ENCODE measurements around the gene ERGIC1. TPM values are rescaled to one million over a fixed set of nuclear protein-coding genes. Genes with fewer than 3 reads are reported as not detected.
"Not testable (repeated sequence)": the region's sequence is repeated elsewhere in the genome, so short reads cannot be mapped to it uniquely, and the experiment has no call there.

Gene ERGIC1
- total RNA-seq, 1 donor from 2014 or later: 76.9 TPM

DNA sequence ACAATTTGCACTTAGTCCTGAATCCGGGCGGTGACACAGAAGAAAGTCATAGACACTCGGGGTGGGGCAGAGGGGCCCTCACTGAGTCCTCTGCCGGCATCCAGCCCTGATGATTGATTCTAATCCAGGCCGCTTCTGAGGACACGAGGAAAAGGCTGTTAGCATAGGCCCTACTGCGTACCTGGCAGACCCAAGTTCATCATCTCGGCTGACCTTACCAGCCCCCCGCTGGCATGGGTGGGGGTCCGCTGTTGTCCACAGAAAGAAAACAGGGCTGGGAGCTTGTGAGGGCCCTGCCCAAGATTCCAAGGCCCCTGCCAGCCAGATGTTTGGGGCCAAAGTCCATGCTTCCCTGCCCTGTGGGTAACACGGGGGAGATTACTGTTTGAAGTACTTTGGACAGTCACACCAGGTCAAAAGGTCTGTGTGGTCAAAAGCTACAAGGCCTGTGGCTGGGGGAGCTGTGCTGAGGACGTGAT is 24.5 kb downstream of the ERGIC1 start:
- intact Hi-C loops (cut with DNase I): loop anchor here (1.0 to 5.0 kb wide), 2 partner anchors 86 to 141 kb away; no protein-coding TSS in a partner anchor
- no peak for DNase-seq (ENCODE audit: low spot score)

DNA sequence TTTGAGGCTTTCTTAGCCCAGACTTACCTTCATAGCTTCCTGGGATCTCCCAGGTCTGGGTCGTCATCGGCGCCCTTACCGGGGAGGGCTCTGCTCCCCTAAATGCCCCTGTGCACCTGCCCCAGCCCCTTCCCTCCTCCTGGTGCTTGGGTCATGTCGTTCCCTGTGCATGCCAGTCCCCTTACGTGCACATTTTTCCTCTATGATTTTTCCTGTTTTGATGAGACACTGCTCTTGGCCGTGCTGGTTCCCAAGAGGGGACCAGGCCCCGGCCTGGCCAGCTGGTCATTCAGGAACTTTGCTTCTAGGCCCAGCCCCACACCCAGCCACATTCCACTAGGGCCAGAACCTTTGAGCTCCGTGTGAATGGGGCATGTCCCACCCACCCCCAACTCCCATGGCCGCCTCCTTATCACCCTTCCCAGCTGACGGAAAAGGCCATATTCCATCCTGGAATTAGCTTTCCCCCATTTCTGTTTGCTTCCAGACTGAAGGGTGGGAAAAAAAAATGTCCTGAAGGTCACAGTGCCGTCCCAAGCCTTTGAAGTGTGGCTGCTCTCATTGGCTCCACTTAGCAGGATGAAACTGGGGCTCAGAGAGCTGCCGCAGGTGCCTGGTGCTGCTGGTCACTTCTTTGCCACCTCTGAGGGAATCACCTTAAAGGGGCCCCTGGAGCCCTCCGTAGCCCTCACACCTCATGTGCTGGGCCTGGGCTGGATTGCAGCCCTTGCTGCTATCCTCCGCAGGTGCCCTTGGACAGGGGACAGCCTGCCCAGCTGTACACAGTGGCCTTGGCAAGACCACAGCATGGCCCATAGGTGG is 25.1 kb downstream of the ERGIC1 start:
- peak; percentile 82 for DNase-seq (ENCODE audit: low spot score)
- intact Hi-C loops (cut with DNase I): loop anchor here (1.0 to 5.0 kb wide), 2 partner anchors 87 to 142 kb away; no protein-coding TSS in a partner anchor

DNA sequence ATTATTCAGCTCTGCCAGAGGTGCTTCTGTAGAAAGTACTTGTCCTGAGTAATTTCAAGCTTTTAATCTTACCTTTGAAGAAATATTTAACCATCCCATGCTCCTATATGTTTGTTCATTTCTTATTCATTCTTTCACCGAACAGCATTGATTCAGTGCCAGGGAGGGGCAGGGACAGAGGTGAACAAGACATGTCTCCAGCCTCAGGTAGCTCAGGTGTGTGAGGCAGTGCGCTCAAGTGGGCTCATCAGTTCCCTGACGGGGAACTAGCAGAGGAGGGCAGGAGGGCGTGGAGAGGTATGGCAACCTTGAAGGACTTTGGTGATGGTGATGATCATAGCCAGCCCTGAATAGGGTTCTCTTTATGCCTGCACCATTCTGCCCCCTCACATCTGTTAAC is 25.9 kb downstream of the ERGIC1 start:
- intact Hi-C loops (cut with DNase I): loop anchor here (5.0 kb wide), 1 partner anchor 143 kb away; no protein-coding TSS in a partner anchor
- no peak for DNase-seq (ENCODE audit: low spot score)

DNA sequence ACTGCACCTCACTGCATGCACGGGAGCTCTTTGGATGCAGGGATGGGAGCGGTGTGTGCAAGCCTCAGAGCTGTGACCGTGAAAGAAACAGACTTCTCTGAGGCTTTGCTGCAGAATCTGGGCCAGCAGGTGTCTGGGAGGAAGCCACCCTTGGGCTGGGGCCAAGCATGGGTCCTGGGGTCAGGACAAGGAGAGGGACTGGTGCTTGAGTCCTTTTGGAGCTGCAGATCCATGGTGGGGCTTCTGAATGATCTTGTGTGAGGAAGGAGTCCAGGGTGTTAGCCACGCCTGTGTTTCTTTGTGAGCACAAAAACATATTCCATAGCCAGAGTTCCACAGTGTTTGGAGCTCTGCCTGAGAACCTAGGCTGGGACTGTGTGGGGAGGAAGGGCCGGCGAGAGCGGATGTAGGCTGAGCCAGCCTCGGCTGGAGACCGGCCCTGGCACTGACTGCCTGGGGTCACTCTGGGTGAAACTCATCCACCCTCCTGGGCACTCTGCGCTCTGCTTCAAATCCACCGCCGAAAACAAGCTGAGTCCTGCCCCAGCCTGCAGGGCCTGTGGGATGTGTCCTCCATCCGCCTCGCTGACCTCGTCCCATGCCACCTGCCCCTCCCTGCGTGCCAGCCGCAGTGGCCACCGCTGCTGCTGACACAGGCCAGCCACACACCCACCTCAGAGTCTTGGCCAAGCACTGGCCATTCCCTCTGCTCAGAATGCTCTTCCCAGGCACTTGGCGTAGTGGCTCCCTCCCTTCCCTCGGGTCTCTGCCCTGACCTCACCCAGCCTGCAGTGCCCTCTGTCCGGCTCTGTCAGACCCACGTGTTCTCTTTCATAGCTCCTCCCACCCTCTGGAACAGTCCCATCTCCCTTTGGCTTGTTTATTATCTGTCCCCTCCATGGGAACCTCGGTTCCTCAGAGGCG is 26.7 kb downstream of the ERGIC1 start:
- peak; percentile 91 for DNase-seq (ENCODE audit: low spot score)
- intact Hi-C loops (cut with DNase I): no loop called here

DNA sequence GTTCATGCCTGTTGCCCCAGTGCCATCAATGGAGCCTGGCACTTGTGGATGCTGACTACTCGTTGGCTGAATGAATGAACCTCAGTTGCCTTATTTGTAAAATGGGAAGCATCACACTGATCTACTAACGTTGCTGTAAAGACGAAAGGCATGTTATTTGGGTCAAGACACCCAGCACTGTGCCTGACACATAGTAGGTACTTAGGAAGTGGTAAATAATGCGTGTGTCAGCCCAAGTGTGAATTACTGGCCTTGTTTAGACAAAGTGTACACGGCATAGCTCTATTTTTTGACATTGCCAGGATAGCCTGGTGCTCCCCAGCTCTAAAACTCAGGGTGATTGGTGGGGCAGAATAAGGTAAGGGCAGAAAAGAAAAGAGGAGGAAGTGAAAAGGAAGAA is 27.4 kb downstream of the ERGIC1 start:
- no peak for DNase-seq (ENCODE audit: low spot score)
- intact Hi-C loops (cut with DNase I): no loop called here

DNA sequence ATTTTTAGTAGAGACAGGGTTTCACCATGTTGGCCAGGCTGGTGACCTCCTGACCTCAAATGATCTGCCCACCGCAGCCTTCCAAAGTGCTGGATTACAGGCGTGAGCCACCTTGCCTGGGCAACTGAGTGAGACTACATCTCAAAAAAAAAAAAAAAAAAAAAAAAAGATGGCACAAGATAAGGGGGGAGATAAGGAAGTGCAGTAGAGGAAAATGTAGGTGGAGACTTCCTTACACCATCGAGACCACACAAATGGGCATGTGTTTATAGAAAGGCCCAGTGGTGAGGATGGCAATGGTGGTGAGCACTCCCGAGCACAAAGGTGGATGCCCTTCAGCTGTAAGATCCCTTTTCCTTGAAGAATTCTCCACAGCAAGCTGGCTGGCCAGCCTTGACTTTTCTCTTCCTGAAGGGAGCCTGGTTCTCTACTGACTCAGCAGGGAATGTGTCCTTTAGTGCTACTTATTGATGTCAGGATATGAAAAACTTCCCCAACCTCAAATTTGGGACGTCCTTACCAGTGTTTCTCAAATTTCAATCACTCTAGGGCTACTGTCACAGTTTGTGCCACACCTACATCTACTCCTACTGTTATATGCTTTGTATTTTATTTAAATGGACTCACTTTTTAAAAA is 28.2 kb downstream of the ERGIC1 start:
- DNase-seq (ENCODE audit: low spot score): no peak
- intact Hi-C loops (cut with DNase I): no loop called here

DNA sequence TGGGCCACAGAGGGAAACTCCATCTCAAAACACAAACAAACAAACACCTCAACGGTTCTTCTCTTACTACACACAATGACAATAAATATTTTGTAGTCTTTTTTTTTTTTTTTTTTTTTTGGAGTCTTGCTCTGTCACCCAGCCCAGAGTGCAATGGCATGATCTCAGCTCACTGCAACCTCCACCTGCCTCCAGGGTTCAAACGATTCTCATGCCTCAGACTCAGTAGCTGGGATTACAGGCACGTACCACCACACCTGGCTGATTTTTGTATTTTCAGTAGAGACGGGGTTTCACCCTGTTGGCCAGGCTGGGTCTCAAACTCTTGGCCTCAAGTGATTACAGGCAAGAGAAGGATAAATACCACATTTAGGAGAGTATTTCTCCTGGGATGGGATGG is 30.1 kb downstream of the ERGIC1 start:
- intact Hi-C loops (cut with DNase I); DNase-seq (ENCODE audit: low spot score): not testable (repeated sequence)

DNA sequence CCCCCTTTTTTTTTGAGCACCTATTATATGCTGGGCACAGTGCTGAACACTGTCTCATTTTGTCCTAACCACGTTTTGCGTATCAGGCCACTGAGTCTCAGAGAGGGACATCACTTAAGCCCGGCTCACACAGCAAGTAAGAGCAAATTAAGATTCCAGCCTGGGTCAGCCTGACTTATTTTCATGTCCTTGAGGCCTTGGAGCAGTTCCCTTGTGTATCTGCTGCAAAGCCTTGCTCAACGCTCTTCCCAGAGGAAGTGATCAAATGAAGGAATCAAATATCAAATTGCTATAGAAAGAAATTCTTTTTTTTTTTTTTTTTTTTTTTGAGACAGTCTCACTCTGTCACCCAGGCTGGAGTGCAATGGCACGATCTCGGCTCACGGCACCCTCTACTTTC is 30.7 kb downstream of the ERGIC1 start:
- no peak for DNase-seq (ENCODE audit: low spot score)
- intact Hi-C loops (cut with DNase I): loop anchor here (5.0 kb wide), 1 partner anchor 38 kb away; no protein-coding TSS in a partner anchor

DNA sequence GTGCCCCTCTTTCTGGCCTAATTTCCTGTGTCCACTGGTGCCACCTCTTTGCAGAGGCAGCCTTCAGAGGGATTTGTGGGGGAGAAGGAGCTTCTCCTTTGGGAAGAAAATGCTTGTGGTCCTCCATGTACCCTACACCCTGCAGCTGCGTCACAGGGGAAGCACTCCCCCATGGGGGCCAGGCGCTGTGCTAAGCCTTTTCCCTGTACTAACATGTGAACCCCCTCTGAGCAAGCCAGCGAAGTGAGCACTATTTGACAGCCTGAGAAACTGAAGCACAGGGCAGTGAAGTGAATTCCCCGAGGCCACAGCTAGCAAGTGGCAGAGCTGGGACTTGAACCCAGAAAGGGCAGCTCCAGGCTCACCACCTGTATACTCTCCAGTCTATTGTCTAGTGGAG is 32.3 kb downstream of the ERGIC1 start:
- intact Hi-C loops (cut with DNase I): loop anchor here (5.0 kb wide), 1 partner anchor 36 kb away; no protein-coding TSS in a partner anchor
- DNase-seq (ENCODE audit: low spot score): no peak

DNA sequence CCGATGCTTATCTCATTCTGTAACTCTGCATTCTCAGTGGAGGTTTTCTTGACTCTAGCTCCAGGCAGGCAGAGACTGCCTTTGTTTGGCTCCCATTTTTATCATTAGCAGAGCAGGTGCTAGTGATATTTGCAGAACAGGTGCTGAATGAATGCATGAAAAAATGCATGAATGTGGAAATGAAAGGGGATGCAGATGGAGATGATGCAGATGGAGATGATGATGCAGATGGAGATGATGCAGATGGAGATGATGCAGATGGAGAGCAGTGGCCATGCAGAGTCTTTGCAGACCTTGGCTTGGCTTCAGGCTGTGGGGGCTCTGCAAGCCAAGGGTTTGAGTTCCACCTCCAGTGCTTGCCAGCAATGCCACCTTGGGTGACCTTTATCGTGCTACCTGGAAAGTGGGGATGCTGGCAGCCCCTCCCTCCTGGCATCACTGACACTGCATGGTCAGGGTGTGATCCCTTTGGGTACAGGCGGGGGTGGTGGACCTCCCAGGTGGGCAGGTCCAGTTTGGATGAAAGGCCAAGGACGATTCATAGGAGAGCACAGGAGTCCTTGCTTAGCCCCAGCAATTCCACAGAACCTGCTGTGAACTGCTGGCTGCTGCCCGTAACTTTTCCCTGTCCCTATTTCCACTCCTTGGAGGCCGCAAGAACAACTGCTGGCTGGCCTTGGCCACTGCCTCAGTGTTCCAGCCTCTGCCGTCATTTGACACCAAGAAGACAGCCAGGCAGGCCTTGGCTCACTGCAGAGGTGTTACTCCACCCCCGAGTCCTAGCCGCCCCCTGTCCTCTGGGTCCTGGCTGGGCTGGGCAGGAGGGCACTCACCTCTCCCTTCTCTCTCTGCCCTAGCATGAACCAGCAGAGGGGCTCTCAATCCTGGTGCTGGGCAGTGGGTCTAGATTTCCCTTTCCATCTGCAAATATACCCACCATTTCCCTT is 33.0 kb downstream of the ERGIC1 start:
- DNase-seq (ENCODE audit: low spot score): no peak
- intact Hi-C loops (cut with DNase I): loop anchor here (5.0 kb wide), 1 partner anchor 35 kb away; no protein-coding TSS in a partner anchor

DNA sequence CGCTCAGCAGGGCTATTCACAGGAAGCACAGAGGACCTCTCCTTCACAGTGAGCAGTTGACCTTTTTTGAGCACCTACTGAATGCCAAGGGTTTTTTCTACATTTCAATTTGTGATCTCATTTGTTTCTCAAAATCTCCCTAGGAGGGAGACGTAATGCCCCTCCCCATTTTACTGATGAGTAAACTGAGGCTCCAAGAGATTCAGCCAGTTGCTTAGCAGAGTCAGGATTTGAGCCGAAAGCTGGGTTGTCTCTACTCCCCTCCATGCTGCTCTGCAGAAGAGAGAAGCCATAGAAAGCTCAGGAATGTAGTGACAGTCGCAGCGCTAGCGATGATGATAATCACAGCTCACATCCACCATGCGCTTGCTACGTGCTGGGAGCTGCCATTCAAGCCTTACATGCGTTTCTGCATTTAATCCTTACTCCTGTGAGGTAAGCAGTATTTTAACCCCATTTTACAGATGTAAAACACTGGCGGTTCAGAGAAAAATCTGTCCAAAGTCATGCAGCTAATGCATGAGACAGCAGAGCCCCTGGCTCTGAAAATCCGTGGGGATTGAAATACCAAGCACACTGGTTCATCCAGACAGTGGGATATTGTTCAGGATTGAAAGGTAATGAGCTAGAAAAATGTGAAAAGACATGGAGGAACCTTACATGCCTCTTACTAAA is 33.8 kb downstream of the ERGIC1 start:
- intact Hi-C loops (cut with DNase I): loop anchor here (5.0 kb wide), 1 partner anchor 34 kb away; no protein-coding TSS in a partner anchor
- no peak for DNase-seq (ENCODE audit: low spot score)

DNA sequence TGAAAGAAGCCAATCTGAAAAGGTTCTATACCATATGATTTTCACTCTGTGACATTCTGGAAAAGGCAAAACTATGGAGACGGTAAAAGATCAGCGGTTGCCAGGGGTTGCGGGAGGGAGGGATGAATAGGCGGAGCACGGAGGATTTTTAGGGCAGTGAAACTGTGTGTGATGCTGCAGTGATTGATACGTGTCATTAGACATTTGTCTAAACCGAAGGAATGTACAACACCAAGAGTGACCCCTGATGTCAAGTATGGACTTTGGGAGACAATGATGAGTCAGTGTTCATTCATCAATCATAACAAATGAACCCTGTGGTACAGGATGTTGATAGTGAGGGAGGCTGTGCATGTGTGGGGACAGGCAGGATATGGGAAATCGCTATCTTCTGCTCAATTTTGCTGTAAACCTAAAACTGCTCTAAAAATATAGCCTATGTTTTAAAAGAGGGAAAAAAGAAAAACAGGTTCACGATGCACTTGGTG is 34.4 kb downstream of the ERGIC1 start:
- DNase-seq (ENCODE audit: low spot score): no peak
- intact Hi-C loops (cut with DNase I): loop anchor here (5.0 kb wide), 1 partner anchor 34 kb away; no protein-coding TSS in a partner anchor

DNA sequence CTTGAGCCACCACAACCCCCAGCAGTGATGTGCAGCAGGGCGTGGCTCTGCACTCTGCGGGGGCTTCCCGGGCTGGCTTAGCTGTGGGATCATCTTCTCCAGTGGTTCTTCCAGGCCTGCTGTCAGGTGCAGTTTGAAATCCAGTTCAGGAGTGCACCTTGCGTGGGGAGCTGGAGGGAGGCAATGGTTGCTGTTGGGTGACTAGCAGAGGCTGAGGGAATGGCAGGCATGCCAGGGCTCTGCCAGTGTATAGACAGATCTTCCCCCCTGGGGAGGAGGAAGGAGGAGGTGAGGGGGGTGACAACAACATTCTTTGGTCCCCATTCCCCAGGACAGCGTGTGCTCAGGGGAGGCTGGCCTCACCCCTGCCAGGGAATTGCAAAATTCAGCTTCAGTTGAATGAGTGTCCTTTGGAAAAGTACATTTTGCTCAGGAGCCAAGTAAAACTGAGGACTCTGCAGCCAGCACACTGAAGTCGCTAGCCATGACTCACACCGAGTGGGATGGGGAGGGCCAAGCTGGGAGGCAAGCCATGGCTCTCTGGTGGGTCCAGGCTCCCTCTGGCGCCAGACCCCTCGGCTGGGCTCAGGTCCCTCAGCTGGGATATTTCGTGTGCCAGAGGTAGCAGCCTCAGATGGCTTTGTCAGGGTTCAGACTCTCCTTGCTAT is 35.0 kb downstream of the ERGIC1 start:
- DNase-seq (ENCODE audit: low spot score): no peak
- intact Hi-C loops (cut with DNase I): loop anchor here (5.0 kb wide), 1 partner anchor 33 kb away; no protein-coding TSS in a partner anchor

DNA sequence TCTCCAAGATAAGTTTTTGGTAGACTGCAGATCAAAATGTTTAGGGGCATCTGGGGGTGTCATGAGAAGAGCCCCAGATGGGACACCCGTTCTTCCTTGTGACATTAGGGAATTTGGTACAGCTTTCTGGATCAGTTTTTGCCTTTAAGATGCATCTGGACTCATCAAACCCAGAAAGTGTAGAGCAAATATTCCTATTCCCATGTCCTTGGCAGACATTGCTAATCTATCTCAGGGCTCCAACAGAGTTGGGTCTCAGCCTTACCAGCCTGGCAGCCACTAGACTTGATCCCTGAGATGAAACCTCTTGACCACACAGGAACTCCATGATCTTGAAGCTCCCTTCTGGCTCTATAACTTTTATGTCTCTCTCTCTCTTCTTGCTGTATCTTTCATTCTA is 35.6 kb downstream of the ERGIC1 start:
- no peak for DNase-seq (ENCODE audit: low spot score)
- intact Hi-C loops (cut with DNase I): loop anchor here (5.0 kb wide), 2 partner anchors 33 to 72 kb away; no protein-coding TSS in a partner anchor

DNA sequence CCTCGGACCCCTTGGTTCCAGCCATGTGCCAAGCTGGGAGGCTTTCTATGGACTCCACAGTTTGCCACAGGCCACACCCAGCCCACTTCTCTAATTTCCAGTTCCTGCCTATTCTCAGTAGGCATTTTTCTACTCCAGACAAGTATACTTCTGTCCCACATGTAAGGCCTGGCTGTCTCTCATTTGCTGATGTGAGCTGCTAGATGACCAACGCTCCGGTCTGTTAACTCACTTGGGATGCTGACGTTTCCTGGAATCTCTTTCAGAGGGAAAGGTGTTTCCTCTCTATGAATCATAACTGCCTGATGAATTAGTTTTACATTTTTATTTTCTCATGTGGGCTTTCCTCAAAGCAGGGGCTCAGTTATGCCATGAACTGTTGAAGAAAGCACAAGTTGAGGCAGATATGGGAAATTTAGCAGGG is 36.3 kb downstream of the ERGIC1 start:
- DNase-seq (ENCODE audit: low spot score): no peak
- intact Hi-C loops (cut with DNase I): loop anchor here (5.0 kb wide), 1 partner anchor 73 kb away; no protein-coding TSS in a partner anchor

DNA sequence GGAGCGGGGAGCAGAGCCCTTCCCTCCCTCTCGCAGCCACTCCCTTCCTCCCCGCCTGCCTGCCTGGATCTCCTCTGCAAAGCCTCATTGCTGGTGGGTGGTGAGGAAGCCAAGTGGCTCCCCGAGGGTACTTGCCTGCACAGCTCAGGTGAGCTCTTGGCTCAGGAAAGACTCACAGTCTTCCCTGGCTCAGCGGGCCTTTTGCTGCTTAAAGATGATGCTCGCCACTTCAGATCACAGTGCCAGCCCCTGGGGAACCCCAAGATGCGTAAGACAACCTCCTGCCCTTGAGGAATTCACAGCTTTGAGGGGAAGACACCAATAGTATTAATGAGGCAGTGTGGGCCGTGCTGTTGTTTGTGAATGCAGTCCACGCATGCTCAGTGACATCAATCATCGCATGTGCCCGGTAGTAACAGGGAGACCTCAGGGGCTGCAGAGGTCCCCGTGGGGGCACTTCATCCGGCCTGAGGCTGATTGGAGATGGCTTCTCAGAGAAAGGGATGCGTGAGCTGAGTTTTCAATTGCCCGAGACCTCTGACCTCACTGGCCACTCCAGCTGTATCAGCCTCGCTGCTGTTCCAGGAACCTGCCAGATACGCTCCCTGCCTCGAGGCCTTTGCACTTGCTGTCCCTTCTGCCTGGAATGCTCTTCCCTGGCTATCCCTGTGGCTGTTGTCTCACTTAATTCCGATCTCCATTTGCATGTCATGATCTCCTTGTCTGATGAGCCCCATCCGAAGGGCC is 36.8 kb downstream of the ERGIC1 start:
- DNase-seq (ENCODE audit: low spot score): no peak
- intact Hi-C loops (cut with DNase I): loop anchor here (5.0 kb wide), 1 partner anchor 74 kb away; no protein-coding TSS in a partner anchor

All from cardiac septum (tissue), 1 donor.